ENCODE results near the gene DNAJB13. TPM values are rescaled to one million over a fixed set of nuclear protein-coding genes. Genes with fewer than 3 reads are reported as not detected.
A peak's percentile ranks its signal among the peaks of the same experiment; 100 is the strongest.

DNAJB13 gene
- total and polyA plus RNA-seq, 2 donors (not counting 1 experiment from before 2014, with no cell fraction given), result 0.15 to 0.27 TPM

- ATAC-seq (ENCODE audit: low read depth), result no peak
- H4K20me1 ChIP-seq (ENCODE audit: control insufficient read depth, insufficient read depth, low read length, poor library complexity, severe bottlenecking), result no peaks in the 10 kb centered on the region
- no peak for DNase-seq
- H3K27ac ChIP-seq (ENCODE audit: low read length in 2 of 2), result no peak overlapping the region
- intact Hi-C loops (cut with micrococcal nuclease), result no loop called here
- no peaks in the 10 kb centered on the region for H3K27me3 Mint-ChIP-seq
- H3K4me3 ChIP-seq (ENCODE audit: control extremely low read depth in 1 of 5, extremely low read depth in 1 of 5, insufficient read depth in 1 of 5, low read depth in 2 of 5, low read length in 4 of 5), result no peak overlapping the region
- no peak for TF ChIP-seq CTCF (IDR thresholded peaks at IDR 0.05)
- no peak for TF ChIP-seq EZH2 (IDR thresholded peaks at IDR 0.05; ENCODE audit: borderline replicate concordance, insufficient read depth, low read depth, low read length, poor library complexity, severe bottlenecking)
- POLR2A ChIA-PET, result no interaction called here
- no peaks in the 10 kb centered on the region for H3K27me3 ChIP-seq (replicated peaks in 1 of 4; ENCODE audit: control extremely low read depth in 1 of 4, control insufficient read depth in 3 of 4, insufficient read depth in 4 of 4, low read length in 3 of 4)
- 100% methylated on average over 1 of the region's 1 CpG for WGBS (ENCODE audit: insufficient coverage)
- no peaks in the 10 kb centered on the region for H3K4me1 ChIP-seq (ENCODE audit: control insufficient read depth in 2 of 2, insufficient read depth in 2 of 2, low read length in 2 of 2)
- H3K4me3 Mint-ChIP-seq, result no peak overlapping the region
- H3K27ac Mint-ChIP-seq, result no peak overlapping the region
- no peak overlapping the region for H3K9ac ChIP-seq (ENCODE audit: low read length)
- peaks cover 6 to 24% of the 10 kb centered on the region in 2 experiments for H3K36me3 ChIP-seq (replicated peaks in 1 of 2; ENCODE audit: control extremely low read depth in 1 of 2, control insufficient read depth in 1 of 2, extremely low read depth in 1 of 2, insufficient read depth in 2 of 2, low read length in 1 of 2)
- H3K79me2 ChIP-seq (ENCODE audit: control insufficient read depth, insufficient read depth, low read length), result no peaks in the 10 kb centered on the region
- no peaks in the 10 kb centered on the region for H3K9me3 ChIP-seq (ENCODE audit: control extremely low read depth in 1 of 3, control insufficient read depth in 2 of 3, insufficient read depth in 1 of 3, low read length in 2 of 3)
- CTCF ChIA-PET, result no interaction called here
- no peak overlapping the region for H3K4me2 ChIP-seq (replicated peaks; ENCODE audit: low read depth, low read length, poor library complexity, severe bottlenecking)
- H3K4me1 Mint-ChIP-seq, result no peaks in the 10 kb centered on the region
- no peak overlapping the region for H2AFZ ChIP-seq (ENCODE audit: insufficient read depth, low read depth, low read length, poor library complexity, severe bottlenecking)
- H3K9me3 Mint-ChIP-seq (ENCODE audit: insufficient read depth), result no peaks in the 10 kb centered on the region
These were observed 48.5 kb upstream of the DNAJB13 start for GRCh38 chr11:73902303-73902702.

- 100% methylated on average over 1 of the region's 4 CpGs for WGBS (ENCODE audit: insufficient coverage)
- Mint-ChIP-seq H3K9me3 (ENCODE audit: insufficient read depth) (no peaks in the 10 kb centered on the region), H3K27ac (peak overlapping the region; percentile 37), H3K27me3 (no peaks in the 10 kb centered on the region), H3K4me1 (no peaks in the 10 kb centered on the region), H3K4me3 (no peak overlapping the region)
- H3K4me2 ChIP-seq (replicated peaks; ENCODE audit: low read depth, low read length, poor library complexity, severe bottlenecking), result no peak overlapping the region
- no peaks in the 10 kb centered on the region for H3K27me3 ChIP-seq (replicated peaks in 1 of 4; ENCODE audit: control extremely low read depth in 1 of 4, control insufficient read depth in 3 of 4, insufficient read depth in 4 of 4, low read length in 3 of 4)
- H3K9me3 ChIP-seq (ENCODE audit: control extremely low read depth in 1 of 3, control insufficient read depth in 2 of 3, insufficient read depth in 1 of 3, low read length in 2 of 3), result no peaks in the 10 kb centered on the region
- intact Hi-C loops (cut with micrococcal nuclease), result no loop called here
- DNase-seq (no peak), ATAC-seq (ENCODE audit: low read depth) (no peak)
- H3K4me3 ChIP-seq (ENCODE audit: control extremely low read depth in 1 of 5, extremely low read depth in 1 of 5, insufficient read depth in 1 of 5, low read depth in 2 of 5, low read length in 4 of 5), result no peak overlapping the region
- no peaks in the 10 kb centered on the region for H4K20me1 ChIP-seq (ENCODE audit: control insufficient read depth, insufficient read depth, low read length, poor library complexity, severe bottlenecking)
- H3K27ac ChIP-seq (ENCODE audit: low read length in 2 of 2), result no peak overlapping the region
- no peak for TF ChIP-seq EZH2 (IDR thresholded peaks at IDR 0.05; ENCODE audit: borderline replicate concordance, insufficient read depth, low read depth, low read length, poor library complexity, severe bottlenecking)
- no peak for TF ChIP-seq CTCF (IDR thresholded peaks at IDR 0.05)
- ChIA-PET CTCF (no interaction called here), POLR2A (no interaction called here)
- no peaks in the 10 kb centered on the region for H3K4me1 ChIP-seq (ENCODE audit: control insufficient read depth in 2 of 2, insufficient read depth in 2 of 2, low read length in 2 of 2)
- peaks cover 7 to 38% of the 10 kb centered on the region in 2 experiments for H3K36me3 ChIP-seq (replicated peaks in 1 of 2; ENCODE audit: control extremely low read depth in 1 of 2, control insufficient read depth in 1 of 2, extremely low read depth in 1 of 2, insufficient read depth in 2 of 2, low read length in 1 of 2)
- no peak overlapping the region for H2AFZ ChIP-seq (ENCODE audit: insufficient read depth, low read depth, low read length, poor library complexity, severe bottlenecking)
- no peak overlapping the region for H3K9ac ChIP-seq (ENCODE audit: low read length)
- no peaks in the 10 kb centered on the region for H3K79me2 ChIP-seq (ENCODE audit: control insufficient read depth, insufficient read depth, low read length)
These were observed 43.6 kb upstream of the DNAJB13 start for GRCh38 chr11:73907191-73907590.
